Endometrial microvascular endothelial cells (primary cell): ENCODE measurements around the gene NUAK2. TPM values are rescaled to one million over a fixed set of nuclear protein-coding genes. Genes with fewer than 3 reads are reported as not detected.

Source experiments
- in situ Hi-C: cut with HindIII; loops from 2 replicates; pipeline ENCODE4 v1.10.0; 2017; ENCODE audit warnings: low sequenced_read_pairs, low pct_unique_long_range_greater_than_20kb; ENCODE audit errors: inconsistent ontology term
- total RNA-seq: library from RNA; depleted of rRNA; stranded (reverse); fragments of >200 nt; gene quantifications from one replicate; pipeline ENCODE4 v1.2.3, GENCODE V29; 2015; ENCODE audit errors: inconsistent ontology term

NUAK2 gene
- total RNA-seq, 1 donor from 2014 or later, result 3.7 TPM

GRCh38 chr1:205266611-205267305 is 54.8 kb downstream of the NUAK2 start:
- in situ Hi-C loops, result no loop called here

DNA sequence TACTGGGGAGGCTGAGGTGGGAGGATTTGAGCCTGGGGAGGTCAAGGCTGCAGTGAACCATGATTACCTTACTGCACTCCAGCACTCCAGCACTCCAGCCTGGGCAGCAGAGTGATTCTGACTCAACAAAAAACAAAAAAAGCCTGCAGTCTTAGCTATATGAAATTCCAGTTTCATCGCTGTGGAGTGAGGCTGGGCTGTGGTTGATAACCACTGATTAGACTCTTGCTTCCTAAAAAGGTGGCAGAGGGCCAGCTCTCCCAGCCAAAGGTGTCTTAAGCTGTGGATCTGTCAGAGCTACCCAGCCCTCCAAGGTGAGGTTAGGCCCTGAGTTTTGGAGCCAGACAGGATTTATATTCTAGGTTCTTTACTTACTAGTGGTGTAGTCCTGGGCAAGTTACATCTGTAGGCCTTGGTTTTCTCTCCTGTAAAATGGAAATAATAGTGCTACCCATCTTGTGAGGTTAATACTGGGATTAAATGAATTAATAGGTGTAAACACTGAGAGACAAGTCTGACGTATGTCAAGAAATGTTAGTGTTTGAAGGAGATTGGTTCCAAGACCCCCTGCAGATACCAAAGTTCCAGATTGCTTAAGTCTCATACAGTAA is 57.9 kb downstream of the NUAK2 start:
- in situ Hi-C loops, result no loop called here

- in situ Hi-C loops, result no loop called here
Measured at GRCh38 chr1:205262731-205263171, 58.8 kb downstream of the NUAK2 start.

GRCh38 chr1:205261946-205262691 is 59.4 kb downstream of the NUAK2 start:
- in situ Hi-C loops, result no loop called here

- in situ Hi-C loops, result no loop called here
Measured at GRCh38 chr1:205260948-205261732, 60.4 kb downstream of the NUAK2 start.

GRCh38 chr1:205259998-205260397 is 61.5 kb downstream of the NUAK2 start:
- in situ Hi-C loops, result no loop called here

DNA sequence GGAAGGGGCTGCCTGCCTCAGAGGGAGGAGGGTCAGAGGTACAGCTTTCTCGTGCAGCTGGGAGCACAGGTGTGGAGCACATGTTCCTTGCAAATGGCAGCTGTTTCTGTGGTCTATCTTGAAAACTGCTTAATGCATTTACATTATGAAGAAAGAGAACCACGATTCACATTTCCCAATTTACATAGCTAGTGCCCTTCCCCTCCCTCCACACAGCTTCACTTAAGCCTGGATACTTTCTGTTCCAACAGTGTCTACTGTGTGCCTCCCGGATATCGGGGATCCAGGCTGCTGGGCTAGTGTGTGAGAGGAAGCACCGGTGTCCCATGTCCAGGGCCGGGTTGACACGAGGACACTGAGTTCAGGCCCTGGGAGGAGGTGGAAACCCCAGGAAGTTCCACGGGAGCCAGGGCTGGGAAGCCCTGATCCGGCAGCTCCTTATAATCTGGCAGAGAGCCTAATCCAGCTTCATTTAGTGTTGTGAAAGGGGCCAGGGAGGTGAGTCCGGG is 62.2 kb downstream of the NUAK2 start:
- in situ Hi-C loops, result no loop called here

DNA sequence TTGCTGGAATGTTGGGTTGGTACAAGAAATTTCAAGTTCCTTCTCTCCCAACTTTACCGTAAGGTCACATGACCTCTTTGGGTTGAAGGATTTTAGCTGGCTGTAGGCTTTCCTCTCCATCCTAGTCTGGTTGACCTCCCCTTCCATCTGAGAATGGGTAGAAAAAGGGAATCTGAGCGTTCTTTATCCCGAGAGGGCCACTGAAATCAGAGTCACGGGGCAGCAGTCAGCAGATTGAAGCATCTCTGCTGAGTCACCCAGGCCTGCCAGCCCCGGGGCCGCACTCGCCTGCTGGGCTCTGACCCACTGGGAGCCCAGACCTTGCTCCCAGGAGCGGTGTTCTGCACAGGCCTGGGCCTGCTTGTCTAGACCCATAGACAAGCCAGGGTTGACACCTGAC is 62.8 kb downstream of the NUAK2 start:
- in situ Hi-C loops, result no loop called here

DNA sequence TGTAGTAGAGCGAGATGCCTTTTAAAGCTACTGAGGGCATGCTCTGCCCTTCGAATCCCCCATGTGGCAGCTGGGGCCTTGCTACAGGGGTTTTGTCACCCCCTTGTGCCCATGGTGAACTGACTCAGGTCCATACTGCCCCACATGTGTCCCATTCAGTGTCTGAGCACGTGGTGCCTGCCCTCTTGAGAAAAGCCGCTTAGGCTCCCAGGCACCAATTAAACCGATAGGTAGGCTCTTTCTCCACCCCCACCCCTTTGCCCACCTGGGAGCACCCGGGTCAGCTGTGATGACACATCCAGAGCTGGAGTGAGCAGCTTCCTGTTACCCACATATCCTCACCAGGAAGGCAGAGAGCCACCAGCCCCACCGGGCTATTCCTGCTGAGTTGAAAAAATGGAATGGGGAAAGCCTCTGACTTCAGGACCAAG is 63.3 kb downstream of the NUAK2 start:
- in situ Hi-C loops, result no loop called here

DNA sequence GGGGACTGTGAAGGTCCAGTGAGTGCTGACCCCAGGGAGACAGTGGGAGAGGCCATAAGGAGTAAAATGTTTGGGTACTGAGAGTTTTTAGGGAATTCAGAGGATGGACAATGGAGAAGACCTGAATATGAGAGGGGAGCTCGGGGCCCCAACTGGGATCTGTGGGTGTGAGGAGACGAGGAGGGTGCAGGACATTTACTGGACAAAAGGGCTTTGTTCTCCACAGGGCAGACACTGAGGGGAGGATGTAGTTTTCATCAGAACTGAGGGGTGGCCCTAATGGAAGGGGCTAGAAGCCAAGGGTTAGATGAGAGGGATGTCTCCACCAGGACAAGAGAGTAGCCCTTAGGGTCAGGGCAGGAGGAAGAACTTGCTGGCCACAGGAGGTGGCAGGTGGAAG is 63.8 kb downstream of the NUAK2 start:
- in situ Hi-C loops, result no loop called here

DNA sequence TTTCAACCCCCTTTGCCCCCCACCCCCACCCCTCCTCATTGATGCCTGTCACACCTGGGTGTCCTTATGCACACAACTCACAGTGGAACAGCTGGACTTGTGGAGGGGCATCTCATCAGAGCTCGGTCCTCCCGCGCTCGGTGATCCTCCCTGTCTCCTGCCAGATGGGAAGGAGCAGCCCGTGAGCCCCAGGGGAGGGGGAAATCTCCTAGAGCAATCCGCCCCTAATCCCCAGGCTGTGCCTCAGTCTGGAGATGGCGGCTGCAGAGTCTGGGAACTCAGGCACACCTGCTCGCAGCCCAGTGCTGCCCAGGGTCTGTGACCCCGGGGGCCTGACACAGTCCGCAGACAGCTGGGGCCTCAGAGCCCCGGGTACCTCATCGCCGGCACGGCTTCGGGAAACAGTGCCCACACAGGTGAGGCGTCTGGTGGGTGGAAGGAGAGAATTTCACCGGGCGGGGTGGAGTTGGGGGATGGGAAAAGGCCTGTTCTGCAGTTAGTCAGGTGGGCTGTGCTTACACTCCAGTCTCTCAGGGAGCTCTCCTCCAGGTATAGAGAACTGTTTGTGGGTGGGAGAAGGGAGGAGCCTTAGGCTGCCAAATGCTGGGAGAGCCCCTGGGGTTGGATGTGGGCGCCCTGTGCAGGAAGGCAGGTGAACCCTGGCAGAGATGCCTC is 64.5 kb downstream of the NUAK2 start:
- in situ Hi-C loops, result no loop called here

GRCh38 chr1:205255941-205256780 is 65.4 kb downstream of the NUAK2 start:
- in situ Hi-C loops, result no loop called here

Other genes starting within 250 kb of the NUAK2 start
- 2.0 TPM for gene TMEM81, start 237.3 kb downstream of the NUAK2 start, total RNA-seq
- gene RBBP5, start 199.8 kb downstream of the NUAK2 start, total RNA-seq, result 15.4 TPM
- gene DSTYK, start 110.0 kb downstream of the NUAK2 start, total RNA-seq, result 6.5 TPM
- 3.0 TPM for gene TMCC2, start 93.8 kb downstream of the NUAK2 start, total RNA-seq
- not detected for gene KLHDC8A, start 35.2 kb upstream of the NUAK2 start, total RNA-seq
- gene LEMD1, start 100.3 kb upstream of the NUAK2 start, total RNA-seq, result not detected
- not detected for gene BLACAT1, start 134.3 kb upstream of the NUAK2 start, total RNA-seq
- gene CDK18, start 182.9 kb upstream of the NUAK2 start, total RNA-seq, result 0.93 TPM